GM23338 (cell line): Measurements from ENCODE around the gene RIMS4. TPM values are rescaled to one million over a fixed set of nuclear protein-coding genes. Genes with fewer than 3 reads are reported as not detected.

Experiments
- ATAC-seq: fragments of 200-7000 bp; cut with Tn5 transposase; 3 replicates; pipeline ENCODE4 v1.9.1; 2020
- DNase-seq: peaks from one replicate; pipeline ENCODE4 v3.0.0-alpha.2; 2015; ENCODE audit warnings: low spot score
- H2AFZ ChIP-seq: fragments of 200-600 bp; sonication (generic); 2 replicates; pipeline ENCODE4 v1.8.0; 2016; ENCODE audit warnings: antibody characterized with exemption, mild to moderate bottlenecking, moderate library complexity
- H3F3A ChIP-seq: fragments of 200-600 bp; sonication (generic); replicated peaks from 2 replicates; pipeline ENCODE4 v1.8.0; 2017; ENCODE audit warnings: antibody characterized with exemption, mixed run types, low read depth
- H3K27ac ChIP-seq: fragments of 200-600 bp; sonication (generic); 2 replicates; pipeline ENCODE4 v1.6.1; 2016; ENCODE audit warnings: low read depth
- H3K27me3 ChIP-seq: fragments of 200-600 bp; sonication (generic); 2 replicates; pipeline ENCODE4 v1.8.0; 2016; ENCODE audit warnings: mild to moderate bottlenecking, mixed run types, moderate library complexity; ENCODE audit not compliant: insufficient read depth
- H3K36me3 ChIP-seq: fragments of 200-600 bp; sonication (generic); 2 replicates; pipeline ENCODE4 v1.8.0; 2016; ENCODE audit warnings: mild to moderate bottlenecking; ENCODE audit not compliant: insufficient read depth
- H3K4me1 ChIP-seq: fragments of 200-600 bp; sonication (generic); 2 replicates; pipeline ENCODE4 v1.8.0; 2016; ENCODE audit warnings: mild to moderate bottlenecking, moderate library complexity; ENCODE audit not compliant: insufficient read depth
- H3K4me2 ChIP-seq: fragments of 200-600 bp; sonication (generic); 2 replicates; pipeline ENCODE4 v1.7.1; 2017; ENCODE audit warnings: mixed run types
- H3K4me3 ChIP-seq: fragments of 200-600 bp; sonication (generic); 2 replicates; pipeline ENCODE4 v1.6.1; 2016; ENCODE audit warnings: mixed run types
- H3K79me2 ChIP-seq: fragments of 200-600 bp; sonication (generic); replicated peaks from 2 replicates; pipeline ENCODE4 v1.8.0; 2017; ENCODE audit warnings: mild to moderate bottlenecking; ENCODE audit not compliant: insufficient read depth
- H3K9me2 ChIP-seq: fragments of 200-600 bp; sonication (generic); 2 replicates; pipeline ENCODE4 v1.8.0; 2017; ENCODE audit not compliant: insufficient read depth
- H4K20me1 ChIP-seq: fragments of 200-600 bp; sonication (generic); replicated peaks from 2 replicates; pipeline ENCODE4 v1.8.0; 2017; ENCODE audit warnings: mild to moderate bottlenecking; ENCODE audit not compliant: insufficient read depth
- H3K27ac Mint-ChIP-seq: 2 replicates; pipeline ENCODE4 v1.8.0; 2020; ENCODE audit warnings: inconsistent platforms, mild to moderate bottlenecking, moderate library complexity, mixed read lengths
- H3K27me3 Mint-ChIP-seq: 3 replicates; pipeline ENCODE4 v1.8.0; 2022; ENCODE audit warnings: low read depth, mild to moderate bottlenecking, moderate library complexity, mixed read lengths, inconsistent platforms; ENCODE audit not compliant: insufficient read depth, poor library complexity
- H3K36me3 Mint-ChIP-seq: 3 replicates; pipeline ENCODE4 v1.8.0; 2021; ENCODE audit warnings: low read depth, mild to moderate bottlenecking, inconsistent platforms, moderate library complexity, mixed read lengths
- H3K4me1 Mint-ChIP-seq: 3 replicates; pipeline ENCODE4 v1.8.0; 2020; ENCODE audit warnings: mild to moderate bottlenecking, inconsistent platforms, mixed read lengths
- H3K4me3 Mint-ChIP-seq: 3 replicates; pipeline ENCODE4 v1.8.0; 2021; ENCODE audit warnings: moderate library complexity, mild to moderate bottlenecking, inconsistent platforms, mixed read lengths
- H3K9me3 Mint-ChIP-seq: 3 replicates; pipeline ENCODE4 v1.8.0; 2020; ENCODE audit warnings: moderate library complexity, mild to moderate bottlenecking, inconsistent platforms, mixed read lengths
- CREB1 ChIP-seq: fragments of 250-450 bp; sonication (Bioruptor Pico); IDR thresholded peaks from 2 replicates; pipeline ENCODE4 v1.5.0; 2020; ENCODE audit warnings: low read depth, mild to moderate bottlenecking, moderate library complexity
- CTCF ChIP-seq, 2 experiments: fragments of 200-600 bp in 1 of 2; sonication (generic) in 1 of 2; conservative IDR thresholded peaks; 2 replicates each; pipeline versions ENCODE4 v1.5.1 to v1.6.1; 2016 to 2017; ENCODE audit warnings: antibody characterized with exemption in 2 of 2, low read depth in 2 of 2, mild to moderate bottlenecking in 2 of 2, moderate library complexity in 1 of 2
- ETS1 ChIP-seq: IDR thresholded peaks from 2 replicates; pipeline ENCODE4 v1.6.1; 2016; ENCODE audit warnings: antibody characterized with exemption
- JUNB ChIP-seq: IDR thresholded peaks from one replicate; pipeline ENCODE4 v1.6.1; 2016; ENCODE audit warnings: antibody characterized with exemption; ENCODE audit not compliant: unreplicated experiment
- NANOG ChIP-seq: IDR thresholded peaks from 2 replicates; pipeline ENCODE4 v1.6.1; 2016; ENCODE audit warnings: antibody characterized with exemption, borderline replicate concordance
- POLR2AphosphoS5 ChIP-seq: IDR thresholded peaks from 2 replicates; pipeline ENCODE4 v1.6.1; 2016; ENCODE audit warnings: antibody characterized with exemption, low read depth
- REST ChIP-seq: IDR thresholded peaks from one replicate; pipeline ENCODE4 v1.6.1; 2018; ENCODE audit warnings: antibody characterized with exemption; ENCODE audit not compliant: unreplicated experiment
- STAT1 ChIP-seq: IDR thresholded peaks from one replicate; pipeline ENCODE4 v1.6.1; 2016; ENCODE audit warnings: antibody characterized with exemption; ENCODE audit not compliant: unreplicated experiment
- ZNF114 ChIP-seq: fragments of 250-450 bp; sonication (Bioruptor Pico); IDR thresholded peaks from 2 replicates; pipeline ENCODE4 v1.5.0; 2020; ENCODE audit warnings: mild to moderate bottlenecking, moderate library complexity
- ZNF331 ChIP-seq: fragments of 250-450 bp; sonication (Bioruptor Pico); IDR thresholded peaks from 2 replicates; pipeline ENCODE4 v1.5.0; 2020; ENCODE audit warnings: low read depth, mild to moderate bottlenecking, moderate library complexity
- ZNF462 ChIP-seq: fragments of 250-450 bp; sonication (Bioruptor Pico); IDR thresholded peaks from 2 replicates; pipeline ENCODE4 v1.5.0; 2020; ENCODE audit warnings: mild to moderate bottlenecking, moderate library complexity
- polyA plus RNA-seq: library from polyadenylated mRNA; unstranded; fragments of >200 nt; fragmentation: Nextera tagmentation; extraction: Ambion mirVana; gene quantifications from 2 replicates; pipeline ENCODE4 v1.2.1, GENCODE V29; 2016
- total RNA-seq: library from RNA; depleted of rRNA; stranded (reverse); fragments of >200 nt; shearing (Covaris generic); gene quantifications from 2 replicates; pipeline ENCODE4 v1.2.3, GENCODE V29; 2014

Gene RIMS4
- total and polyA plus RNA-seq, 2 experiments from 2014 or later = 3.5 to 39.7 TPM

- TF ChIP-seq ZNF462 (no peak), POLR2AphosphoS5 (no peak), CTCF (conservative IDR thresholded peaks at IDR 0.05; ENCODE audit: low read depth in 2 of 2) (no peak), NANOG (no peak)
These were observed 40.5 kb upstream of the RIMS4 start (continued) for GRCh38 chr20:44850837-44851236.

- Histone ChIP-seq H3K79me2 (no peaks in the 10 kb centered on the region), H3K9me2 (no peaks in the 10 kb centered on the region), H2AFZ (no peak overlapping the region), H3K4me2 (no peak overlapping the region), H3K36me3 (no peaks in the 10 kb centered on the region), H3K27me3 (no peaks in the 10 kb centered on the region), H3K4me1 (peaks cover 9% of the 10 kb centered on the region), H3K27ac (no peak overlapping the region), H4K20me1 (no peaks in the 10 kb centered on the region), H3K4me3 (no peak overlapping the region), H3F3A (no peaks in the 10 kb centered on the region)
- H3K4me1 Mint-ChIP-seq = peaks cover 19% of the 10 kb centered on the region
- H3K27me3 Mint-ChIP-seq = peaks cover 1% of the 10 kb centered on the region
- H3K4me3 Mint-ChIP-seq = no peak overlapping the region
- H3K9me3 Mint-ChIP-seq = peaks cover 8% of the 10 kb centered on the region; the same call in 2 of the 3 replicates
- H3K36me3 Mint-ChIP-seq = no peaks in the 10 kb centered on the region
- DNase-seq = no peak
- ATAC-seq = peak; percentile 53
- no peak overlapping the region for H3K27ac Mint-ChIP-seq
- TF ChIP-seq STAT1 = no peak
- TF ChIP-seq POLR2AphosphoS5 = no peak
- TF ChIP-seq REST = no peak
- TF ChIP-seq ZNF114 (CRISPR knock-in tag) = no peak
- no peak for TF ChIP-seq NANOG
- TF ChIP-seq ETS1 = no peak
- TF ChIP-seq ZNF331 (CRISPR knock-in tag) = no peak
- no peak for TF ChIP-seq CREB1
- no peak for TF ChIP-seq JUNB
These were observed 39.9 kb upstream of the RIMS4 start for GRCh38 chr20:44850272-44850671.
